A673 (cell line): ENCODE results near the gene CHPF2. TPM values are rescaled to one million over a fixed set of nuclear protein-coding genes. Genes with fewer than 3 reads are reported as not detected.

Source experiments
- BruUV-seq: library from RNA; stranded (reverse); fragments of 400-500 nt; replicated peaks from 2 replicates; lab custom pipeline; 2021; lab: Mats Ljungman, UMichigan
- CTCF ChIA-PET: fragments of 300-600 bp; sonication (Branson Sonifier 250); formaldehyde crosslinking; loops from one replicate; lab custom pipeline; 2022; ENCODE audit warnings: antibody characterized with exemption; lab: Charles Lee
- POLR2A ChIA-PET: fragments of 300-600 bp; sonication (Branson Sonifier 250); formaldehyde crosslinking; loops from one replicate; lab custom pipeline; 2022; ENCODE audit warnings: antibody characterized with exemption; ENCODE audit not compliant: low non-redundant PET; lab: Charles Lee
- DNase-seq: peaks from one replicate; pipeline ENCODE4 v3.0.0-alpha.2; 2015; ENCODE audit warnings: low spot score
- H3K27ac ChIP-seq: fragments of 200-600 bp; sonication (generic); 2 replicates; pipeline ENCODE4 v1.5.1; 2016; ENCODE audit warnings: mixed run types, low read depth, mild to moderate bottlenecking, mixed read lengths, antibody characterized with exemption, low read length; ENCODE audit not compliant: poor library complexity, severe bottlenecking
- H3K27me3 ChIP-seq: fragments of 200-600 bp; sonication (generic); replicated peaks from 2 replicates; pipeline ENCODE4 v1.6.1; 2017; ENCODE audit warnings: mixed run types, low read depth, mild to moderate bottlenecking, mixed read lengths, antibody characterized with exemption, low read length; ENCODE audit not compliant: insufficient read depth, poor library complexity
- H3K36me3 ChIP-seq: fragments of 200-600 bp; sonication (generic); 2 replicates; pipeline ENCODE4 v1.6.1; 2016; ENCODE audit warnings: mixed run types, mild to moderate bottlenecking, mixed read lengths, antibody characterized with exemption, low read length; ENCODE audit not compliant: insufficient read depth, poor library complexity, severe bottlenecking
- H3K4me1 ChIP-seq: fragments of 200-600 bp; sonication (generic); 2 replicates; pipeline ENCODE4 v1.6.1; 2017; ENCODE audit warnings: mixed run types, mild to moderate bottlenecking, mixed read lengths, antibody characterized with exemption, low read length; ENCODE audit not compliant: insufficient read depth, poor library complexity, severe bottlenecking
- H3K4me3 ChIP-seq: fragments of 200-600 bp; sonication (generic); 2 replicates; pipeline ENCODE4 v1.5.1; 2016; ENCODE audit warnings: low read depth, mixed run types, mild to moderate bottlenecking, mixed read lengths, low read length; ENCODE audit not compliant: poor library complexity, severe bottlenecking
- H3K9me3 ChIP-seq: fragments of 200-600 bp; sonication (generic); 2 replicates; pipeline ENCODE4 v1.6.1; 2016; ENCODE audit warnings: mixed run types, low read depth, mild to moderate bottlenecking, mixed read lengths, antibody characterized with exemption, low read length; ENCODE audit not compliant: poor library complexity, severe bottlenecking
- EZH2 ChIP-seq: fragments of 200-600 bp; sonication (generic); IDR thresholded peaks from 2 replicates; pipeline ENCODE4 v1.6.1; 2017; ENCODE audit warnings: borderline replicate concordance, low read depth, mild to moderate bottlenecking, mixed read lengths, antibody characterized with exemption, low read length; ENCODE audit not compliant: poor library complexity, severe bottlenecking
- intact Hi-C: fragments of 100-400 bp; cut with micrococcal nuclease; formaldehyde crosslinking; loops from one replicate; pipeline ENCODE4 v1.10.0; 2022; ENCODE audit not compliant: unreplicated experiment
- total RNA-seq: library from RNA; stranded (reverse); gene quantifications from 2 replicates; pipeline ENCODE4 v1.2.3, GENCODE V29; 2021
- TF ChIP-seq, protein P1 (sequence below): fragments of 300-800, 200-600 bp; sonication (generic); conservative IDR thresholded peaks from 2 replicates; pipeline ENCODE4 v1.5.1; 2017; ENCODE audit warnings: low read depth, mild to moderate bottlenecking, antibody characterized with exemption, low read length, moderate library complexity, mixed read lengths

The CHPF2 gene
- total RNA-seq, 1 experiment from 2014 or later: 27.1 TPM

DNA sequence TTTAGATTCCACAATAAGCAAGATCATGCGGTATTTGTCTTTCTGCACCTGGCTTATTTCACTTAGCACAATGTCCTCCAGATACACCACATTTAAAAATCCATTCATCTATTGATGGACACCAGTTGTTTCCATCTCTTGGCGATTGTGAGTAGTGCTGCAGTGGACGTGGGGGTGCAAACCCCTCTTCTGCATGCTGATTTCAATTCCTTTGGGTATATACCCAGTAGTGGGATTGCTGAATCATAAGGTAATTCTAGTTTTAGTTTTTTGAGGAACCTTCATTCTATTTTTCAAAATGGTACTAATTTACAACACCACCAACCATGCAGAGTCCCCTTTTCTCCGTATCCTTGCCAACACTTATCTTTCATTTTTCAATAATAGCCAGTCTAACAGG lies 43.2 kb upstream of the CHPF2 start:
- H3K27ac ChIP-seq: no peak overlapping the region
- H3K4me1 ChIP-seq: no peaks in the 10 kb centered on the region
- H3K27me3 ChIP-seq: no peaks in the 10 kb centered on the region
- H3K36me3 ChIP-seq: no peaks in the 10 kb centered on the region
- H3K4me3 ChIP-seq: no peak overlapping the region
- DNase-seq: no peak
- TF ChIP-seq, protein P1, sequence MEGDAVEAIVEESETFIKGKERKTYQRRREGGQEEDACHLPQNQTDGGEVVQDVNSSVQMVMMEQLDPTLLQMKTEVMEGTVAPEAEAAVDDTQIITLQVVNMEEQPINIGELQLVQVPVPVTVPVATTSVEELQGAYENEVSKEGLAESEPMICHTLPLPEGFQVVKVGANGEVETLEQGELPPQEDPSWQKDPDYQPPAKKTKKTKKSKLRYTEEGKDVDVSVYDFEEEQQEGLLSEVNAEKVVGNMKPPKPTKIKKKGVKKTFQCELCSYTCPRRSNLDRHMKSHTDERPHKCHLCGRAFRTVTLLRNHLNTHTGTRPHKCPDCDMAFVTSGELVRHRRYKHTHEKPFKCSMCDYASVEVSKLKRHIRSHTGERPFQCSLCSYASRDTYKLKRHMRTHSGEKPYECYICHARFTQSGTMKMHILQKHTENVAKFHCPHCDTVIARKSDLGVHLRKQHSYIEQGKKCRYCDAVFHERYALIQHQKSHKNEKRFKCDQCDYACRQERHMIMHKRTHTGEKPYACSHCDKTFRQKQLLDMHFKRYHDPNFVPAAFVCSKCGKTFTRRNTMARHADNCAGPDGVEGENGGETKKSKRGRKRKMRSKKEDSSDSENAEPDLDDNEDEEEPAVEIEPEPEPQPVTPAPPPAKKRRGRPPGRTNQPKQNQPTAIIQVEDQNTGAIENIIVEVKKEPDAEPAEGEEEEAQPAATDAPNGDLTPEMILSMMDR: no peak
- TF ChIP-seq EZH2: no peak
- intact Hi-C loops: no loop called here
- no TSS peak for BruUV-seq
- POLR2A ChIA-PET: no interaction called here
- H3K9me3 ChIP-seq: no peaks in the 10 kb centered on the region
- CTCF ChIA-PET: no interaction called here

DNA sequence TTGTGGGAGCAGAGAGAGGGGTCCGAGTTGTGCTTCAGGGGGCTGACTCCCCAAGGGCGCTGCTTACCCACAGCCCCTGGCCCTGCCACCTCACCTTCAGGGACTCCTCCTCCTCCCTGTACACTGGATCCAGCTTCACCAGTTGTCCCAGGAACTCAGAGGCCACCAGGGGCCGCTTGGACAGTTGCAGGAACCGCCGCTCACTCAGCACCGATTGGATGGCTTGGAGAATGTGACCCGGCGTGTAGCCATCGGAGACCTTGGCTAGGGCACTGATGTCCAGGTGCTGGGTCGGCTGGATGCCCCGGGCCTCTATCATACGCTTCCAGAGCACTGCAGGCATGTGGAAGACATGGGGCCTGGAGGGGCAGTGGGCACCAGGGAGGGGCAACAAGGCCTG lies 40.7 kb upstream of the CHPF2 start:
- POLR2A ChIA-PET: no interaction called here
- no peaks in the 10 kb centered on the region for H3K4me1 ChIP-seq
- intact Hi-C loops: no loop called here
- CTCF ChIA-PET: no interaction called here
- DNase-seq: no peak
- H3K27me3 ChIP-seq: peaks cover 9% of the 10 kb centered on the region
- no TSS peak for BruUV-seq
- H3K4me3 ChIP-seq: no peak overlapping the region
- no peak overlapping the region for H3K27ac ChIP-seq
- TF ChIP-seq EZH2: no peak
- TF ChIP-seq, protein P1: no peak
- no peaks in the 10 kb centered on the region for H3K36me3 ChIP-seq
- no peaks in the 10 kb centered on the region for H3K9me3 ChIP-seq

DNA sequence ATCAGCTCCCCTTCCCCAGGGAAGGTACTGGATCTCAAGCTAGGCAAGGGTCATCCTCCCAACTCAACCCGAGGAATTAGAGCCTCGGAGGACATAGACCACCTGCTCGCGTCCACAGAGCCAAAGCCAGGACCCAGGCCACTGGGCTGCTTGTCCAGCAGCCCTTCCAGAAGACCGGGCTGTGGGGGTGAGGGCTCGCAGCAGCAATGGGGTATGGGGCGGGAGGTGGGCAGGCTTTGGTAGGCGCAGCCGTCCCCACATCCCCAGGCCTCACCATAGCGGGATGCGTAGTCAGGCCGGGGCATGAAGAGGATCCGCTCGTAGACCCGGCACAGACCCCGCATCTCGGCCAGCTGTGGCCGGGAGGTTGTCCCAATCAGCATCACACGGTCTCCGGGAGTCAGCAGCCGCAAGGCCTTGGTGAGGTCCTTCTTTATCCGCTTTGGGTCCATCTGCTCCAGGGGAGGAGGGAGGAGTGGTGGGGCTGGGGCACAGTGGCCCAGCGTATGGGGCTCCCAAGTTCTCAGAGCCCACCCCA lies 40.2 kb upstream of the CHPF2 start:
- ChIA-PET CTCF (no interaction called here), POLR2A (no interaction called here)
- Histone ChIP-seq H3K27ac (no peak overlapping the region), H3K4me1 (no peaks in the 10 kb centered on the region), H3K9me3 (no peaks in the 10 kb centered on the region), H3K27me3 (peaks cover 9% of the 10 kb centered on the region), H3K36me3 (no peaks in the 10 kb centered on the region), H3K4me3 (no peak overlapping the region)
- TF ChIP-seq, protein P1: no peak
- no peak for TF ChIP-seq EZH2
- no TSS peak for BruUV-seq
- intact Hi-C loops: no loop called here
- DNase-seq: no peak
